ENCODE results near the gene EXOC6B. TPM values are rescaled to one million over a fixed set of nuclear protein-coding genes. Genes with fewer than 3 reads are reported as not detected.
A peak's percentile ranks its signal among the peaks of the same experiment; 100 is the strongest.

The EXOC6B gene
- total RNA-seq, 1 experiment from 2014 or later = 39.5 TPM

- DNase-seq (ENCODE audit: low spot score) = no peak
- in situ Hi-C loops (cut with HindIII; ENCODE audit: low sequenced_read_pairs) = no loop called here
Measured at GRCh38 chr2:72362733-72363132, 463.1 kb downstream of the EXOC6B start.

- in situ Hi-C loops (cut with HindIII; ENCODE audit: low sequenced_read_pairs) = no loop called here
- no peak for DNase-seq (ENCODE audit: low spot score)
Measured at GRCh38 chr2:72361521-72361920, 464.3 kb downstream of the EXOC6B start.

- in situ Hi-C loops (cut with HindIII; ENCODE audit: low sequenced_read_pairs) = no loop called here
Measured at GRCh38 chr2:72361042-72361441, 464.8 kb downstream of the EXOC6B start.

GRCh38 chr2:72350852-72351251 is 475.0 kb downstream of the EXOC6B start:
- DNase-seq (ENCODE audit: low spot score) = no peak
- in situ Hi-C loops (cut with HindIII; ENCODE audit: low sequenced_read_pairs) = no loop called here

More at GRCh38 chr2:72361042-72361441, 464.8 kb downstream of the EXOC6B start:
- DNase-seq (ENCODE audit: low spot score) = no peak

- in situ Hi-C loops (cut with HindIII; ENCODE audit: low sequenced_read_pairs) = no loop called here
- DNase-seq (ENCODE audit: low spot score) = no peak
Measured at GRCh38 chr2:72349016-72349415, 476.8 kb downstream of the EXOC6B start.

- DNase-seq (ENCODE audit: low spot score) = no peak
- in situ Hi-C loops (cut with HindIII; ENCODE audit: low sequenced_read_pairs) = no loop called here
Measured at GRCh38 chr2:72347081-72347480, 478.8 kb downstream of the EXOC6B start.

GRCh38 chr2:72341639-72342038 is 484.2 kb downstream of the EXOC6B start:
- in situ Hi-C loops (cut with HindIII; ENCODE audit: low sequenced_read_pairs) = no loop called here
- DNase-seq (ENCODE audit: low spot score) = no peak

GRCh38 chr2:72340665-72341064 is 485.2 kb downstream of the EXOC6B start:
- in situ Hi-C loops (cut with HindIII; ENCODE audit: low sequenced_read_pairs) = no loop called here
- DNase-seq (ENCODE audit: low spot score) = no peak

GRCh38 chr2:72338076-72338475 is 487.8 kb downstream of the EXOC6B start:
- no peak for DNase-seq (ENCODE audit: low spot score)
- in situ Hi-C loops (cut with HindIII; ENCODE audit: low sequenced_read_pairs) = no loop called here

- in situ Hi-C loops (cut with HindIII; ENCODE audit: low sequenced_read_pairs) = no loop called here
- no peak for DNase-seq (ENCODE audit: low spot score)
Measured at GRCh38 chr2:72332720-72333119, 493.1 kb downstream of the EXOC6B start.

GRCh38 chr2:72330652-72331051 is 495.2 kb downstream of the EXOC6B start:
- in situ Hi-C loops (cut with HindIII; ENCODE audit: low sequenced_read_pairs) = no loop called here
- peak; percentile 15 for DNase-seq (ENCODE audit: low spot score)

GRCh38 chr2:72326759-72327158 is 499.1 kb downstream of the EXOC6B start:
- no peak for DNase-seq (ENCODE audit: low spot score)
- in situ Hi-C loops (cut with HindIII; ENCODE audit: low sequenced_read_pairs) = no loop called here

- in situ Hi-C loops (cut with HindIII; ENCODE audit: low sequenced_read_pairs) = no loop called here
- no peak for DNase-seq (ENCODE audit: low spot score)
Measured at GRCh38 chr2:72325592-72326422, 500.0 kb downstream of the EXOC6B start.

- in situ Hi-C loops (cut with HindIII; ENCODE audit: low sequenced_read_pairs) = no loop called here
- no peak for DNase-seq (ENCODE audit: low spot score)
Measured at GRCh38 chr2:72316774-72317173, 509.1 kb downstream of the EXOC6B start.

- DNase-seq (ENCODE audit: low spot score) = no peak
- in situ Hi-C loops (cut with HindIII; ENCODE audit: low sequenced_read_pairs) = no loop called here
Measured at GRCh38 chr2:72300147-72300684, 525.6 kb downstream of the EXOC6B start.

GRCh38 chr2:72293620-72294019 is 532.2 kb downstream of the EXOC6B start:
- no peak for DNase-seq (ENCODE audit: low spot score)
- in situ Hi-C loops (cut with HindIII; ENCODE audit: low sequenced_read_pairs) = no loop called here

- in situ Hi-C loops (cut with HindIII; ENCODE audit: low sequenced_read_pairs) = no loop called here
Measured at GRCh38 chr2:72292433-72292832, 533.4 kb downstream of the EXOC6B start.

GRCh38 chr2:72291059-72291458 is 534.8 kb downstream of the EXOC6B start:
- in situ Hi-C loops (cut with HindIII; ENCODE audit: low sequenced_read_pairs) = no loop called here
- DNase-seq (ENCODE audit: low spot score) = no peak

More at GRCh38 chr2:72292433-72292832, 533.4 kb downstream of the EXOC6B start:
- no peak for DNase-seq (ENCODE audit: low spot score)

- in situ Hi-C loops (cut with HindIII; ENCODE audit: low sequenced_read_pairs) = no loop called here
Measured at GRCh38 chr2:72289736-72290135, 536.1 kb downstream of the EXOC6B start.

GRCh38 chr2:72289283-72289682 is 536.5 kb downstream of the EXOC6B start:
- no peak for DNase-seq (ENCODE audit: low spot score)
- in situ Hi-C loops (cut with HindIII; ENCODE audit: low sequenced_read_pairs) = no loop called here

More at GRCh38 chr2:72289736-72290135, 536.1 kb downstream of the EXOC6B start:
- no peak for DNase-seq (ENCODE audit: low spot score)

GRCh38 chr2:72278046-72278445 is 547.8 kb downstream of the EXOC6B start:
- DNase-seq (ENCODE audit: low spot score) = no peak
- in situ Hi-C loops (cut with HindIII; ENCODE audit: low sequenced_read_pairs) = no loop called here

All from G401 (cell line).